PC-3 (cell line): ENCODE measurements around the gene GDAP1L1. TPM values are rescaled to one million over a fixed set of nuclear protein-coding genes. Genes with fewer than 3 reads are reported as not detected.

Experiments
- ATAC-seq: fragments of 200-7000 bp; cut with Tn5 transposase; 2 replicates; pipeline ENCODE4 v1.9.1; 2020; ENCODE audit warnings: mild to moderate bottlenecking, moderate library complexity
- BruUV-seq: library from RNA; stranded (reverse); fragments of 400-500 nt; replicated peaks from 2 replicates; lab custom pipeline; 2021; lab: Mats Ljungman, UMichigan
- CTCF ChIA-PET: fragments of 300-600 bp; sonication (Branson Sonifier 250); formaldehyde crosslinking; loops from one replicate; lab custom pipeline; 2022; ENCODE audit warnings: antibody characterized with exemption; lab: Charles Lee
- POLR2A ChIA-PET: fragments of 300-600 bp; sonication (Branson Sonifier 250); formaldehyde crosslinking; loops from one replicate; lab custom pipeline; 2022; ENCODE audit warnings: antibody characterized with exemption; ENCODE audit not compliant: unreplicated experiment; lab: Charles Lee
- DNase-seq: peaks from one replicate; pipeline ENCODE4 v3.0.0-alpha.2; 2015
- H2AFZ ChIP-seq: fragments of 300-600 bp; sonication (generic); 2 replicates; pipeline ENCODE4 v1.6.0; 2016; ENCODE audit warnings: antibody characterized with exemption, low read length
- H3F3A ChIP-seq: fragments of 300-600 bp; sonication (generic); one replicate; pipeline ENCODE4 v1.6.0; 2017; ENCODE audit warnings: antibody characterized with exemption, low read length, control low read depth, mild to moderate bottlenecking; ENCODE audit not compliant: unreplicated experiment
- H3K27ac ChIP-seq: fragments of 300-600 bp; sonication (generic); 2 replicates; pipeline ENCODE4 v1.5.1; 2016; ENCODE audit warnings: mild to moderate bottlenecking, low read length
- H3K27me3 ChIP-seq: fragments of 300-600 bp; sonication (generic); 2 replicates; pipeline ENCODE4 v1.6.1; 2016; ENCODE audit warnings: low read length, mixed read lengths
- H3K36me3 ChIP-seq: fragments of 300-600 bp; sonication (generic); 2 replicates; pipeline ENCODE4 v1.6.1; 2016; ENCODE audit warnings: low read depth, mixed run types, low read length, mixed read lengths
- H3K4me1 ChIP-seq: fragments of 300-600 bp; sonication (generic); 2 replicates; pipeline ENCODE4 v1.5.1; 2016; ENCODE audit warnings: low read length; ENCODE audit not compliant: insufficient read depth
- H3K4me2 ChIP-seq: fragments of 300-600 bp; sonication (generic); 2 replicates; pipeline ENCODE4 v1.6.0; 2016; ENCODE audit warnings: low read length
- H3K4me3 ChIP-seq: fragments of 300-600 bp; sonication (generic); 2 replicates; pipeline ENCODE4 v1.5.1; 2016; ENCODE audit warnings: mild to moderate bottlenecking, low read length, mixed read lengths
- H3K79me2 ChIP-seq: fragments of 300-600 bp; sonication (generic); 2 replicates; pipeline ENCODE4 v1.6.1; 2017; ENCODE audit warnings: low read length, mixed read lengths
- H3K9ac ChIP-seq: fragments of 300-600 bp; sonication (generic); 2 replicates; pipeline ENCODE4 v1.6.0; 2016; ENCODE audit warnings: mild to moderate bottlenecking, low read length
- H3K9me2 ChIP-seq: fragments of 300-600 bp; sonication (generic); replicated peaks from 2 replicates; pipeline ENCODE4 v1.6.1; 2016; ENCODE audit warnings: mixed run types, low read length, mixed read lengths
- H3K9me3 ChIP-seq: fragments of 300-600 bp; sonication (generic); 2 replicates; pipeline ENCODE4 v1.6.1; 2016; ENCODE audit warnings: low read length, mixed read lengths
- H4K20me1 ChIP-seq: fragments of 300-600 bp; sonication (generic); 2 replicates; pipeline ENCODE4 v1.6.1; 2016; ENCODE audit warnings: low read length, mixed read lengths
- CTCF ChIP-seq: fragments of 300-600 bp; sonication (generic); conservative IDR thresholded peaks from 2 replicates; pipeline ENCODE4 v1.5.1; 2017; ENCODE audit warnings: antibody characterized with exemption, low read depth, mild to moderate bottlenecking, low read length
- EZH2 ChIP-seq: fragments of 300-600 bp; sonication (generic); IDR thresholded peaks from one replicate; pipeline ENCODE4 v1.6.1; 2017; ENCODE audit warnings: antibody characterized with exemption, mild to moderate bottlenecking, low read length; ENCODE audit not compliant: unreplicated experiment
- EZH2phosphoT487 ChIP-seq: fragments of 300-600 bp; sonication (generic); IDR thresholded peaks from 2 replicates; pipeline ENCODE4 v1.6.1; 2018; ENCODE audit warnings: mild to moderate bottlenecking, antibody characterized with exemption, low read length, borderline replicate concordance
- intact Hi-C: fragments of 100-400 bp; cut with micrococcal nuclease; formaldehyde crosslinking; loops from 2 replicates; pipeline ENCODE4 v1.9.0; 2023
- total RNA-seq: library from RNA; depleted of rRNA; stranded (reverse); fragments of >200 nt; gene quantifications from 2 replicates; pipeline ENCODE4 v1.2.3, GENCODE V29; 2014

GDAP1L1 gene
- total RNA-seq, 1 experiment from 2014 or later, result not detected

- H3K27me3 ChIP-seq, result no peaks in the 10 kb centered on the region
- no peak for TF ChIP-seq EZH2phosphoT487
- BruUV-seq, result no TSS peak
- H3K9me2 ChIP-seq, result no peaks in the 10 kb centered on the region
- H4K20me1 ChIP-seq, result peaks cover 12% of the 10 kb centered on the region
- peak overlapping the region; percentile 81 for H3K4me2 ChIP-seq
- intact Hi-C loops, result loop anchor here (5.0 kb wide), 1 partner anchor 37 kb away; no protein-coding TSS in a partner anchor
- peak overlapping the region; percentile 91 for H3K27ac ChIP-seq
- H3F3A ChIP-seq, result peaks cover 3% of the 10 kb centered on the region
- peak overlapping the region; percentile 55 for H3K9ac ChIP-seq
- H3K79me2 ChIP-seq, result peaks cover 95% of the 10 kb centered on the region
- peak overlapping the region; percentile 56 for H3K4me3 ChIP-seq
- H3K36me3 ChIP-seq, result peaks cover 46% of the 10 kb centered on the region
- ChIA-PET POLR2A (interaction anchor here (0.6 kb wide), 1 partner anchor 161 kb away, joined by 3 read pairs; no protein-coding TSS in a partner anchor), CTCF (interaction anchor here (1.1 kb wide), 1 partner anchor 8 kb away, joined by 3 read pairs; no protein-coding TSS in a partner anchor)
- H3K4me1 ChIP-seq, result peaks cover 68% of the 10 kb centered on the region
- H2AFZ ChIP-seq, result no peak overlapping the region
- ATAC-seq (peak; percentile 88), DNase-seq (peak; percentile 99)
- no peaks in the 10 kb centered on the region for H3K9me3 ChIP-seq
These were observed 42.8 kb upstream of the GDAP1L1 start for GRCh38 chr20:44204156-44204831.

GRCh38 chr20:44204832-44205215, 42.3 kb upstream of the GDAP1L1 start:
- peak overlapping the region; percentile 81 for H3K4me2 ChIP-seq
- H3K79me2 ChIP-seq, result peaks cover 95% of the 10 kb centered on the region
- peak overlapping the region; percentile 55 for H3K9ac ChIP-seq
- H3K9me3 ChIP-seq, result no peaks in the 10 kb centered on the region
- BruUV-seq, result no TSS peak
- H3K4me3 ChIP-seq, result peak overlapping the region; percentile 53
- ChIA-PET POLR2A (no interaction called here), CTCF (interaction anchor here (1.1 kb wide), 1 partner anchor 9 kb away, joined by 3 read pairs; no protein-coding TSS in a partner anchor)
- peak overlapping the region; percentile 91 for H3K27ac ChIP-seq
- H3F3A ChIP-seq, result peaks cover 3% of the 10 kb centered on the region
- TF ChIP-seq EZH2, result no peak
- TF ChIP-seq CTCF, result no peak
- TF ChIP-seq EZH2phosphoT487, result no peak
- no peaks in the 10 kb centered on the region for H3K27me3 ChIP-seq
- H3K4me1 ChIP-seq, result peaks cover 68% of the 10 kb centered on the region
- peaks cover 18% of the 10 kb centered on the region for H4K20me1 ChIP-seq
- ATAC-seq, result no peak
- H2AFZ ChIP-seq, result no peak overlapping the region
- peaks cover 41% of the 10 kb centered on the region for H3K36me3 ChIP-seq
- no peaks in the 10 kb centered on the region for H3K9me2 ChIP-seq
- intact Hi-C loops, result loop anchor here (5.0 kb wide), 2 partner anchors 38 to 317 kb away; partner anchors contain the start of gene SERINC3
- DNase-seq, result no peak

- ATAC-seq (no peak), DNase-seq (no peak)
- Histone ChIP-seq H3K9ac (no peak overlapping the region), H3K27me3 (no peaks in the 10 kb centered on the region), H3K27ac (0 out of 2 replicates have a peak overlapping the region, but pooled peaks have one; percentile 3), H3K4me3 (no peak overlapping the region), H3K9me3 (no peaks in the 10 kb centered on the region), H4K20me1 (peaks cover 21% of the 10 kb centered on the region), H3K4me1 (peaks cover 59% of the 10 kb centered on the region), H3F3A (peaks cover 3% of the 10 kb centered on the region), H3K9me2 (no peaks in the 10 kb centered on the region), H3K79me2 (peaks cover 91% of the 10 kb centered on the region), H3K36me3 (peaks cover 28% of the 10 kb centered on the region), H3K4me2 (0 out of 2 replicates have a peak overlapping the region, but pooled peaks have one; percentile 20), H2AFZ (no peak overlapping the region)
- intact Hi-C loops, result loop anchor here (5.0 kb wide), 1 partner anchor 316 kb away; the partner anchor contains the start of gene SERINC3
- POLR2A ChIA-PET, result no interaction called here
- TF ChIP-seq EZH2 (no peak), CTCF (no peak), EZH2phosphoT487 (no peak)
- CTCF ChIA-PET, result interaction anchor here (1.0 kb wide), 1 partner anchor 10 kb away, joined by 4 read pairs; no protein-coding TSS in a partner anchor
- BruUV-seq, result no TSS peak
These were observed 41.0 kb upstream of the GDAP1L1 start for GRCh38 chr20:44206132-44206531.
